GM18508 (cell line): ENCODE data around the gene CWC15.
A peak's percentile ranks its signal among the peaks of the same experiment; 100 is the strongest.
"Not testable (repeated sequence)": the region's sequence is repeated elsewhere in the genome, so short reads cannot be mapped to it uniquely, and the experiment has no call there.

Experiments
- ATAC-seq: cut with Tn5 transposase; IDR thresholded peaks from one replicate; pipeline ENCODE4 v1.9.1; 2021; ENCODE audit warnings: moderate number of reproducible peaks; ENCODE audit not compliant: insufficient read depth, unreplicated experiment

CWC15 gene

DNA sequence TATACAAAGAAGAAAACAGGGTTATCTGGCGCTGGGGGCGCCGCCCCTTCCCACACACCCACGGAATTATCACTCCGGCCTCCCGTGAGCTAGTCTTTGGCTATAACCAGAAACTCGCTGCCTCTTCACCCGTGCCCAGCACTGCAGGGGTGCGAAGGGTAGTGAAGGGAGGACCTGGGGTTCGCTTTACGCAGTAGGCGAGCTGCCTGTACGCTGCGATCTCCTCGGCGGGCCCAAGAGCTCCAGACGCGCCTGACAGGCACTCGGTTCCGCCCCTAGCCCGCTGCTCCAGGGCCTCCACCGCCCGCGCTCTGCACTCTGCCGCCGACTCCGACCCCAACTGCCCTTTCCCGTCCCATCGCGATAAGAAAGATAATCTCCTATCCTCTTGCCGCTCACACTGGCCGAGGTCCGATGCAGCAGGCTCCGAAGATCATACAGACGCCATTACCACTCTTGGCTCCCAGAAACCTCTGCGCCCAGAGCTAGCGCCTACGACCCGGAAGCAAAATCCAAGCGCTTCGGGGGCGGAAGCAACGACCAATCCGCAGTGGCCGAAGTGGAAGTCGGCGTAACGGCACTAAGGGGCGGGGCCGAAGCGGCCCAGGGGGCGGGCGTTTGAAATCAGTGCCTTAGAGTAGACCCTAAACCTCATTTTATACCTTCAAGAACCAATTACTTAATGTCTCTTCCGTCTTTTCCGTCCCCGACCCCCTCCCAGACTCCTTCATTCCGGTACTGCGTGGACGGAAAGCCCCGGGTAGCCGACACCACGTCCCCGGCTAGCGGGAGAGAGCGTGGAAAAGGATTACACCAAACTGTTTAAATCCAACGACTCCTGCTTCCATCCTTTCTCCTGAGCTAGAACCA, at the start of gene CWC15, which contains the start of gene KDM4D:
TSS of gene CWC15 (minus strand) at position 458 of the 870 bp plus-strand sequence. CDS start 1,371 bp downstream, outside the sequence.
TSS of gene KDM4D (plus strand) at position 611 of the 870 bp plus-strand sequence. CDS start 23,664 bp downstream, outside the sequence.
- peak; percentile 96 for ATAC-seq

DNA sequence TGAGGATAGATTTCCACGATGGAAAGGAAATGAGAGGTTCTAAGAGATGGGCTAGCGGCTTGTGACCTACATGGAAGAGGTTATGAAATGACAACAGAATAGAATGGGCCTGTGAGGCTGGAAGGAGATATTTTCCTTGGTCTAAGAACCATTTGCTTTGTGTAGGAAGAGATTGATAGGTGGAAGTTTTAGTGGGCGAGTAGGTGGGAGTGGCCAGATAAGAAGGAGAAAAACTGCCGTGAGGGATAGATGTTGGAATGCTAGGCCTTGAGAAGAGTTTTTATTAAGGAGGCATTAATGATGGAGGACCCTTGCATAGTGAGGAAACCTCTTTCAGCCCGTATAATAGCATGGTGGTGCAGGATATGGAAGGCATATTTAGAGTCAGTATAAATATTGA, 48.1 kb upstream of the CWC15 start:
- not testable (repeated sequence) for ATAC-seq

DNA sequence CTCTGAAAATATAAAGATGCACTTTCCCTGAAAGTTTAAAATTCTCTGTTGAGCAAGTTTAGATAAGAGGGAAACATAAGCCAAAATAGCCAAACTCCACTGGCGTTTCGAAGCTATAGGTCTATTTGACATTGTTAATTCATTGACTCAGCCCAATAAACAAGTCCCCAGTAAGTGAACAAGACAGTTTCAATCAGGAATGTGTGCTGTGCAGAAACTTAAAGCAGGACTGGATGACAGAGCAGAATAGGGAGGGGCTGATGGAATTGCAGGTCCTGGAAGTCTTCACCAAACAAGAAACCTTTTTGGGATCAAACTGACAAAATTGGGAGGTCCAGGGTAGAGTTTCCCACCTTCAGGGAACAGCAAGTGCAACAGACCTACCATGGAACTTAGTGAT, 42.8 kb upstream of the CWC15 start:
- no peak for ATAC-seq

DNA sequence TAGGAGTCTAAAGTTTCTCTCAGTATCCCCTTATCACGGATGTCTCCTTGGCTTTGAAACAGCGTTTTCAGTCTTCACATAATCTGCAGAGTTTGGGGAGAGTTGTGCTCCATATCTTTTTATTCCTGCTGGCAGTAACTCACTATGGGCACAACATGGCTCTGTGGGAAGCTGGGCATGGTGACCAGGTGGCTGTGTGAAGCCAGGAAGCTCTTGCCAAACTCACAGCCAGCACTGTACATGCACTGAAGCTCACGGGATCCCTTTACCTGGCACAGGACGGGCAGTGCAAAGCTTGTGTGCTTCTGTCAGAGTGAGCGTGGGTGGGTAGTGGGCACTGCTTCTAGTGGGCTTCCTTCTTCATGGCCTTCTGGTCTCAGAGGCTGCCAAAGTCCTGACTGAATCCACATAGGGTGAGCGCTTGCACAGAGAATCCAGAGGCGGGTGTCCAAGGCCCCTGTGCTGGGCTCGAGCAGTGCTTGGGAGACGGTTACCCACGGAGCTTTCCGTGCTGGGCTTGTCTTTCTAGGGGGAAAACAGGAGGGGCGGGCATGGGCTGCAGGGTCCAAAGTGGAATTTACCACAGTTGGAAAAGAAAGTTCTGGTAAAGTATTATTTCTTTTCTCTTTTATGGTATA, 40.9 kb upstream of the CWC15 start:
- no peak for ATAC-seq

DNA sequence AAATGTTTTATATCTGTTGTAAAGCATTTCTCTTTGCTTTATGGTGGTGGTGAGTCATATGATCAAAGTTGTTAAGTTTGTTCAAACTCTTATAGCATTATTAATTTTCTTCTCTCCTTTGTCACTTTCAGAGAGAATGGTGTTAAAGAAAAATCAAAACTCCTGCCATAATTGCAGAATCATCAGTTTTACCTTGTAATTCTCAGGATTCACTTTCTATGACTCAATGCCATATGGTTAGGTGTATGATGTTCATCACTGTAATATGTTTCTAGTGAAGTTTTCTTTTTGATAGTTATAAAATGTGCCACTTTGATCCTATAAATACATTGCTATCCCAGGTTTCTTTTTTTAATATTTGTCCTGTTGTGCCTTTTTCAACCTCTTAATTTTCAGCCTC, 38.0 kb upstream of the CWC15 start:
- ATAC-seq: no peak

DNA sequence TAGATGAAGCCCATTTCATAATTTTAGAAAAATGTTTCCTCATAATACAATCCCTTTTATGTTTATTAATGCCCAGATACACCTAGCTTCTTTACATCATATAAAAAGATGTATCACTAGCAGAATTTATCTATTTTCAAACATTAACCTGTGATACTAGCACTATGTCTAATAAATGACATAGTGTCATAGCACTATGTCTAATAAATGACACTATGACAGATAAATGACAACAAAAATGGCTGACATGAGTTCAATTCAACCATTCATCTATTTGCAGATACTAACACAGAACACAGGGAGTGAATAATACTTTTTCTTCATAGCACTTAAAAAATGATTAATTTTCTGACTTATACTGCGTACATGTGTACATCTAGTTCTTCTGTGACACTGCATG, 32.3 kb upstream of the CWC15 start:
- no peak for ATAC-seq

DNA sequence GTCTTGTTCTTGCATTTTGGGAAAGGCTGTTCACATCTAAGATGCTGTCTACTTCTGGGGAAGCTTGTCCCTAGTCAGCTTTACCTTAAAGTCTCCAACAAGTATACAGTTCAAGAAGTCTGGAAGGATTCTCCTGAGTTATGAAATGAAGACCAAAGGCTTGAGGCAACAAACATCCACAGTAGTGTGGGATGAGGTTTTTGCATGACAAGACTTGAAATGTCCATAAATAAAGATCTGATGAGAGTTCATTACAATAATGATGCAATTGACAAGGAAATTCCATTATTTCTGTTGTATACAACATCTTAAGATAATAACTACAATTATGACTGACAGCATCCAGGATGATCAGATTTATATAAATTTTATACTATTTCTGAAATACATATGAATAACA, 30.4 kb upstream of the CWC15 start:
- ATAC-seq: no peak

DNA sequence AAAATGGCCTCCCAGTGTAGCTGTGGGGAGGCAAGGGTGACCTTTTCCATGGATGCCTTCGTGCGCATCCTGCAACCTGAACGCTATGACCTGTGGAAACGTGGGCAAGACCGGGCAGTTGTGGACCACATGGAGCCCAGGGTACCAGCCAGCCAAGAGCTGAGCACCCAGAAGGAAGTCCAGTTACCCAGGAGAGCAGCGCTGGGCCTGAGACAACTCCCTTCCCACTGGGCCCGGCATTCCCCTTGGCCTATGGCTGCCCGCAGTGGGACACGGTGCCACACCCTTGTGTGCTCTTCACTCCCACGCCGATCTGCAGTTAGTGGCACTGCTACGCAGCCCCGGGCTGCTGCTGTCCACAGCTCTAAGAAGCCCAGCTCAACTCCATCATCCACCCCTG, 24.9 kb upstream of the CWC15 start:
- ATAC-seq: no peak

DNA sequence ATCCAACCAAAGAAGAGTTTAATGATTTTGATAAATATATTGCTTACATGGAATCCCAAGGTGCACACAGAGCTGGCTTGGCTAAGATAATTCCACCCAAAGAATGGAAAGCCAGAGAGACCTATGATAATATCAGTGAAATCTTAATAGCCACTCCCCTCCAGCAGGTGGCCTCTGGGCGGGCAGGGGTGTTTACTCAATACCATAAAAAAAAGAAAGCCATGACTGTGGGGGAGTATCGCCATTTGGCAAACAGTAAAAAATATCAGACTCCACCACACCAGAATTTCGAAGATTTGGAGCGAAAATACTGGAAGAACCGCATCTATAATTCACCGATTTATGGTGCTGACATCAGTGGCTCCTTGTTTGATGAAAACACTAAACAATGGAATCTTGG, 24.1 kb upstream of the CWC15 start:
- ATAC-seq: no peak

DNA sequence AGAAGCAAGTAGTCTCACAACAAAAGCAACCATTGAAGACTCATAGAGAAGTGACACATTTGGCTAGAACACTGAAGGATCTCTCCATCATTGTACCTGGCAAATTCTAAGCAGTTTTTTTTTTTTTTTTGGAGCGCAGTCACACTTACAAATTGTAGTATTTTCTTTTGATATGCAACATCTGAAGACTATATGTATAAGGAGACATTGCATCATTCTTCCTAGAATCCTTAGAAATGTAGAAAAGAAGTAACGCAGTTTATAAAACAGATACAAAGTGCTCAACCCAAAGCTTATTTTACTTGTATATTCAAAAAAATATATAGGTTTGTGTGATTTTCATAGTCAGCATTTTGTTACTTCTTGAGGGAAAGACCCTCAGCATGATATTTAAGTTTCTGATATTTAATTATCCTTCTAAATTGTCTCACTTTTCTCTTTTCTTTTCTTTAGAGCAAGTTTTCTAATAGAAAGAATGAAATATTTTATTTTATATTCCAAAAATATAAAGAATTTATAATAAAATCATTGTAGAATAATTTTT, 20.1 kb upstream of the CWC15 start:
- ATAC-seq: no peak

DNA sequence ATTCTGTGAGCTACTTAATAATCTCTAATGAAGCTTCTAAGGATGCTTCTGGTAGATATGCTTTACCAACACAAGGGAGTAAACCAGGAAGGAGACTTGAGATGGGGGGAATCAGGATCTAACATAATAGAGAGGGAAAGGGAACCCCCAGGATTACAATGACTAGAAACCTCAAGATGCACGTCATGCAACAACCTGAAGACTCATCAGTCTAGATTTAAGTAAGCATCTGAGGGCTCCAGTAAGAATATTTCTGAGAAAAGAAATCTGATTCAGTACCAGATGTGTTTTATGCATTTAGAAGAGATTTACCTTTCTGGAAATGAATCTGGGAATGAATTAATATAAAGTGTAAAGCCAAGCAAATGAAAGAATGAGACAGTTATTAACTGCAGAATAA, 15.4 kb upstream of the CWC15 start:
- no peak for ATAC-seq

DNA sequence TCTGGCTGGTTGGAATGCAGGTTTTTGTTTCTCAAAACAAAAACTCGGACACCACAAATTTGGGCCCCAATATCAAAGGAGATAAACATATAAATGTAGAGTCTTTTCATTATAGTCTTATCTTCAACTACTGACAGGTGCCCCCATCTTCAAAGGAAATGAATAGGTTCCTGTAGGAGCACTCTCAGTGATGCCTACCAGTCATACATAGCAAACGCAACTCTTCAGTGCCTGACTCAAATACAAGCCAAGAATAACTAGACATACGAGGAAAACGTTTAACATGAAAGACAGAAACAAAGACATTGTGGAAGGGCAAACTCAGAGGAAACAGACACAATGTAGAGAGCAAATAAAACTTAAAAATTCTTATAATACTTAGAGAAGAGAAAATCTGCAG, 14.0 kb upstream of the CWC15 start:
- ATAC-seq: no peak

DNA sequence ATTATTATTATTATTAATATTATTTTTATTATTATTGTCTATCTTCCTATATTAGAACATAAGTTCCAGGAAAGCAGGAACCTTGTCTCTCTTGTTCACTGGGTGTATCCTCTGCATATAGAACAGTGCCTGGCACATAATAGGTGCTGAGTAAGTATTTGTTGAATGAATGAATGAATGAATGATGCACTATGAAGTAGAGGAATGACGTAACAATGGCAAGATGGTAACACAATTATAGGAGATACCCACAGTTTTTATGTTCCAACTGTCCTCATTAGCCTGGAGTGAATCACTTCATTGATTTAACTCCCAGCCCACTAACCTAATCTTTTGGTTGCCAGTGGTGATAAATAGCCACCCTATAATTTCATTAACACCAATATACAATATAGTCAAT, 2.2 kb upstream of the CWC15 start:
- ATAC-seq: no peak

DNA sequence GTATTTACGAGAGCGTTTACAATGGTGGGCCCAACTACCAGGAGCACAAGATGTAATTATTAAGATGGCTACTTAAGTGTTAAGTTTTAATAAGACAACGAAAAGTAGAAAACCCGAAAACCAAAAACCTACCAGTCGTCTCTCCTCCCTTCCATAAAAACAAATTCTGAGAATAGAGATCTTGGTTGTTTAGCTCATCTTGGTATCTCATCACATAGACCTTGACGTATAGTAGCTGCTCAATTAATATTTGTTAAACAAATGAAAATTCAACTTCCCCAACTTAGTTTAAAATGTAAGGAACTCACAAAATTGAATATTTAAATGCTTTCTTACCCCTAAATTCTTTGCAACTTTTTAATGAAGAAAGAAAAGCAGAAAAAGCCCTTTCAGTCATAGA, 822 bp upstream of the CWC15 start:
- ATAC-seq: no peak

DNA sequence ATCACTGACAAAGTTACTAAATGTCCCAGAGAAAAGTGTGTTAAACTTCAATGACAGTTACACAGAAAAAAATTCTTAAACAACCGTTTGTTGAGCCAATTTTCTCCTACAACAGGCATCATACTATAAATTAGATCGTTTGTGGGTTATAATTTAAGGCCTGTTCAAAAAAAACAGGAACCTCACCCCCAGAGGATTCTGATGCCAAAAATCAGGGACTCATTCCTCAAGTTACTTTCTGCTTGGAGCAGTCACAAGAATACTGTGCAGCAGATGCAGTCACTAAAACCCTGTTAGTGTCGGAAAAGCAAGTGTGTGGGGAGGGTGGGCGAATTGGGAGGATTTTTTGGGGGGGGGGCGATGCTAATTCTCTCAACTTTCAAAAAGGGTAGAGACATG, 657 bp downstream of the CWC15 start:
- no peak for ATAC-seq

DNA sequence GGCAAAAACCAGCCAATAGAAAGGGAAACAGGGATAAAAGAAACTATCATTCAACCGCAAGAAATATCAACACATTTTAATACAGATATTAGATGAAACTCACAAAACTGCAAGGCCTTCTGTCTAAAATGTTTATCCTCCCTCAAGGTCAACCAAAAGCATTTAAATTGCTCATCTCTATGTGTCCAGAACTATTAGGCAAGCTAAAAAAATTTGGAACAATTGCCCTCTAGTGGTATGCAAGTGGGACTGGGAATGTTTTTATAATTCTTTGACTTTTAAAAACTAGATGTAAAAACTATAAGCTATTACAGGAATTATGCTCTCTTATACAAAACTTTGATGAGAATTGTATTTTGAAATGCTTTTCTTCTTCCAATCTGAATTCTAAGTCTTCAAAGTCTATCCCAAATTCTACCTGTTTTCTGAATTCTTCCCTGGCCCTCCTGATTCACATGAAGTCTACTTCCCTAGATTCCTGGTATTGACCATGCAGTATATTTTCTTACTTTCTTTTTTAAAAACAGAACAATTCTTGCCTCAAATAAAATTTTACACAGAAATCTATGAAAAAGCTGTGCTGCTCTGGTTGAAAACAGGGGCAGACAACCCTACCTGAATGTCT, 4.9 kb downstream of the CWC15 start:
- ATAC-seq: no peak

DNA sequence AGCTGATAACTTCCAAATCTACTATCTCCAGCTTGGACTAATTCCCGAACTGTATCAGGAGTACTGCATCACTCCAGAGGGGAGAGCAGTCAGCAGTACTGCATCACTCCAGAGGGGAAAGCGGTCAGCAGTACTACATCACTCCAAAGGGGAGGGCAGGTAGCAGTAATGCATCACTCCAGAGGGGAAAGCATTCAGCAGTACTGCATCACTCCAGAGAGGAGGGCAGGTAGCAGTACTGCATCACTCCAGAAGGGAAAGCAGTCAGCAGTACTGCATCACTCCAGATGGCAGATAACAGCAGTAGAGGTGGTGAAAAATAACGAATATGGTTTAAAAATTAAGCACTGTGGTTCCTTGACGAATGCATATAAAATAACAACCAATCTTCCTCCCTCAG, 8.4 kb downstream of the CWC15 start:
- no peak for ATAC-seq

DNA sequence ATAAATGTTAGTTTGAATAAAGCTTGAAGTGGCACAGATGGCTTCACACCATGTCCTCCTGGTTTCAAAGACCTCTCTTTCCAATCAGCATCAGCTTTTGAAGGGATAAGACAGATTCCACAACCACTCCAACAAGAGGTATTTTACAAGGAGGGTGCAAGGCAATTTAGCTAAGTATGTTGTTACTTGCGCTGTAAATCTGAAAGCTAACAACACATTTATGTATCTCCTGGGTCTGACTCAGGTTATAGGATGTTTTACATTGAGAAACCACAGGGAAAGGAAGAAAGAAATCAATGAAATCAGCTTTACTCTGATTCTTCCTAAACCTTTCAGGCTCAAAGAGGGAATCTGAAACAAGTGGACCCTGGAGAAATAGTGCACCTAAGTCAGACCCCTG, 12.1 kb downstream of the CWC15 start:
- no peak for ATAC-seq

DNA sequence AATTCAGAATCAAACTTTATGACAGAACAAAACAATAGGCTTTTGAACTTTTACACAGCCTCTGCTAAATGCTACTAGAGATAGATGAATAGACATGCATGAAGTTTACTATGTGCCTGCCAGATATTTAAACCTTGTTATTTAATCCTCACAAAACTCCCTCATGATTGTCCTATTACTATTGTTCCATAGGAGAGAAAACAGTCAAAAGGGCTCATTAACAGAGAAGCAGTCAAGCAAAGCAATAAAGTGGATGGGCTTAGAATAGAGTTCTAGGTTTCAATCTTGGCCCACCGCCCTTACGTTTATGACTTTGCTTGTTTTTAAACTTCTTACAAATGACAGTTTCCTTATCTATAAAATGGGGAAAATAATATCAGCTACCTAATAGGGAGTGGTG, 12.9 kb downstream of the CWC15 start:
- no peak for ATAC-seq

DNA sequence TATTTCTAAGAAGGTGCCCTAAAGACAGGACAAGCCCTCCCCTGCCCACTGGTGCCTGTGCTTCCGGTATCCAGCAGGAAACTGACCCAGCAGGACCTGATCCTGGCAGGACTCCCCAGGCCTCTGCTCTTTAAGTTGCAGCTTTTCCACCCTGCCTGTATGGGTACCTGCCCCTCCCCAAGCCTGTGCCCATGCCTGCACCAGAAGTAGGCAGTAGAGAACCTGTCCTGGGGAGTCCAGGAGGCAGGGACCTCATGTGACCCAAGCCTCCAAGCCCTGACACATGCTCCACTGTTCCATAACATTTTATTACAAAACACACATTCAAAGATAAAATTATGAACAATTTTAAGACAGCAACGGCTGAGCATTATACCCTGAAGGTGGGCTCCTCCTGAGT, 14.2 kb downstream of the CWC15 start:
- no peak for ATAC-seq

DNA sequence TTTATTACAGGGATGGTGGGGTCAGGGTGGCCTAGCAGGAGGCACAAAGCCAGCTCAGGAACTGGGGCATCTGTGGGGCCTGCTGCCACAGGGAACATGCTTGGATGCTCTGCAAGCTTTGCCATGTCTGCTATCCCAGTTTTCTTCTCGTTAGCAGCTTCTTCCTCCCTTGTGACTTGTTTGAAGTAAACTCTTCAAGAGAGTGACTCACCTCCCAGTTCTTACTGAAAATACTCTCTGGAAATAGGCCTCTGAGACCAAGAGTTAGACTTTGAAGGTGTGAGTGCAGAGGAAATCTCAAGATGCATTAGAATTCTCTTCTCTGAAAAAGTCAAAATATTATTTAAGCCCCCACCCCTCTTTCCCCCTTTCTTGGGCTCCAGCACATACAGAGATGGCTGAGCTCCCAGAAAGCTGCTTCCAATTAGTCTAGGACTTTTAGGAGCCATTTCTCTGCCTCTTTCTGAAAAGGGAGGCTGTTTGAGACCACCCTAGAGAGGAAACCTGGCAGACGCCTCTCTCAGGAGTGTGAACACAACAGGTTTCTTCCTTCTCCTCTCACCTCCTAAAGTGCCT, 15.1 kb downstream of the CWC15 start:
- no peak for ATAC-seq
